ENCODE measurements around the gene WHAMM. TPM values are rescaled to one million over a fixed set of nuclear protein-coding genes. Genes with fewer than 3 reads are reported as not detected.

The WHAMM gene
- total RNA-seq, 1 donor from 2014 or later: 9.4 TPM

DNA sequence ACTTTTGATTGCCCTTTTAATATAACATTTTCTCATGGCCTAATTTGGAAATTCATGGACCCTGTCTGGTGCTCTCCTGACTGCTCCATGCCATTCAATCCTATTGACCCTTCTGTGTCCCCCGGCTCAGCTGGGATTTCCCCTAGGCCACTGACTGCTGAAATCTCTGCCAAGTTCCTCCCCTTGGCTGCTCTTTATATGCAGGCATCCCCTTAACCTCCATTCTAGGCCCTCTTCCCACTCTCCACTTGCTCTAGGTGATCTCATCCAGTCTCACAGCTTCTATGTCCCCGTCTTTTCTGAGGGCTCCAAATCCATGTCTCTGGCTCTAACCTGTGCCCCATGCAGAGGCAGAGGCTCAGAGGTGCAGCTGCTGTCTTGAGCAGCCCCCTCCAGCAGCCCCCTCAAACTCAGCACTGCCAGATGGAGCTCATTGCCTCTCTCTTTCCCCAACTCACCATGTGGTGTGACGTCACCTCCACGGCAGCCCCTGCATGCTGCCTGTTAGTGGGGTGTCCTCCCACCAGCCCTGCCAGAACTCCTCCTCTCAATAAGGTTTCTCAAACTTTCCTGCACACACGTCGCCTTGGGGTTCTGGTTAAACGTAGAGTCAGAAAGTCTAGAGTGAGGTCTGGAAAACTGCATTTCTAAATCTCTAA, 10.1 kb upstream of the WHAMM start:
- H3K27ac Mint-ChIP-seq (ENCODE audit: unreplicated experiment): no peak overlapping the region
- peaks cover 9% of the 10 kb centered on the region for H3K27me3 ChIP-seq (ENCODE audit: insufficient read depth, low read length)

DNA sequence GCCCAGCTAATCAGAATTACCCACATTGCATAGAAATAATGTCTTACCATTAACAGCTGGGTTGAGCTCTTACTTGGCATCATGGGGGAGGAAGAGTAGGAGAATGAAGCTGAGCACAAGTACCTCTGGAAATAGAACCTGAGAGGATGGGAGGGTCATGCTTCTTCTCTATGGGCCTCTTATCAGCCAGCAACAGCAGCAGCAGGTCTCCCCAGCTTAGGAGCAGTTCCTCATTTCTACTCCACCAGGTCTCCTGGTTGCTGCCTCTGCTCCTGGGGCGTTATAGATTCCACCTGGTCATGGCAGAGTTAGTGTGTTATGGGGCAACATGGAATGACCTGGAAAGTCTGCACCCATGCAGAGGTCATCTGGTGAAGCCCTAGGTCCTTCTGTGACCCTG, 6.9 kb upstream of the WHAMM start:
- no peaks in the 10 kb centered on the region for H3K36me3 ChIP-seq (ENCODE audit: insufficient read depth, low read length)
- Mint-ChIP-seq H3K36me3 (ENCODE audit: low read depth, unreplicated experiment) (peaks cover 11% of the 10 kb centered on the region), H3K4me1 (ENCODE audit: low read depth, unreplicated experiment) (peaks cover 20% of the 10 kb centered on the region), H3K4me3 (ENCODE audit: unreplicated experiment) (no peak overlapping the region), H3K9me3 (ENCODE audit: unreplicated experiment) (peaks cover 6% of the 10 kb centered on the region), H3K27me3 (ENCODE audit: low read depth, unreplicated experiment) (peaks cover 32% of the 10 kb centered on the region), H3K27ac (ENCODE audit: unreplicated experiment) (no peak overlapping the region)
- H3K9me3 ChIP-seq (ENCODE audit: insufficient read depth, low read depth, low read length): no peaks in the 10 kb centered on the region
- H2AFZ ChIP-seq (ENCODE audit: low read depth, low read length): no peak overlapping the region
- TF ChIP-seq, protein P1, sequence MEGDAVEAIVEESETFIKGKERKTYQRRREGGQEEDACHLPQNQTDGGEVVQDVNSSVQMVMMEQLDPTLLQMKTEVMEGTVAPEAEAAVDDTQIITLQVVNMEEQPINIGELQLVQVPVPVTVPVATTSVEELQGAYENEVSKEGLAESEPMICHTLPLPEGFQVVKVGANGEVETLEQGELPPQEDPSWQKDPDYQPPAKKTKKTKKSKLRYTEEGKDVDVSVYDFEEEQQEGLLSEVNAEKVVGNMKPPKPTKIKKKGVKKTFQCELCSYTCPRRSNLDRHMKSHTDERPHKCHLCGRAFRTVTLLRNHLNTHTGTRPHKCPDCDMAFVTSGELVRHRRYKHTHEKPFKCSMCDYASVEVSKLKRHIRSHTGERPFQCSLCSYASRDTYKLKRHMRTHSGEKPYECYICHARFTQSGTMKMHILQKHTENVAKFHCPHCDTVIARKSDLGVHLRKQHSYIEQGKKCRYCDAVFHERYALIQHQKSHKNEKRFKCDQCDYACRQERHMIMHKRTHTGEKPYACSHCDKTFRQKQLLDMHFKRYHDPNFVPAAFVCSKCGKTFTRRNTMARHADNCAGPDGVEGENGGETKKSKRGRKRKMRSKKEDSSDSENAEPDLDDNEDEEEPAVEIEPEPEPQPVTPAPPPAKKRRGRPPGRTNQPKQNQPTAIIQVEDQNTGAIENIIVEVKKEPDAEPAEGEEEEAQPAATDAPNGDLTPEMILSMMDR (IDR thresholded peaks at IDR 0.05; ENCODE audit: insufficient read depth, low read depth, low read length): no peak
- no peak for TF ChIP-seq EZH2 (IDR thresholded peaks at IDR 0.05; ENCODE audit: insufficient read depth, low read length)
- no peaks in the 10 kb centered on the region for H3K79me2 ChIP-seq (ENCODE audit: insufficient read depth, low read length)
- no peak overlapping the region for H3K9ac ChIP-seq (ENCODE audit: low read length)
- H3K4me2 ChIP-seq (ENCODE audit: low read length): no peak overlapping the region
- no peak overlapping the region for H3K27ac ChIP-seq (ENCODE audit: low read depth, low read length)
- peaks cover 7% of the 10 kb centered on the region for H3K27me3 ChIP-seq (ENCODE audit: insufficient read depth, low read length)
- FAIRE-seq (no peak), DNase-seq (ENCODE audit: low read depth) (no peak)
- H3K4me1 ChIP-seq (ENCODE audit: insufficient read depth, low read length): no peaks in the 10 kb centered on the region
- H4K20me1 ChIP-seq (ENCODE audit: insufficient read depth, low read length): no peaks in the 10 kb centered on the region
- H3K4me3 ChIP-seq (ENCODE audit: insufficient read depth, low read depth, low read length): no peak overlapping the region

More for the DNA sequence above, 10.1 kb upstream of the WHAMM start:
- peaks cover 14% of the 10 kb centered on the region for H3K36me3 Mint-ChIP-seq (ENCODE audit: low read depth, unreplicated experiment)
- peaks cover 36% of the 10 kb centered on the region for H3K27me3 Mint-ChIP-seq (ENCODE audit: low read depth, unreplicated experiment)
- H3K9ac ChIP-seq (ENCODE audit: low read length): no peak overlapping the region
- no peaks in the 10 kb centered on the region for H3K9me3 ChIP-seq (ENCODE audit: insufficient read depth, low read depth, low read length)
- no peak for FAIRE-seq
- no peak overlapping the region for H3K27ac ChIP-seq (ENCODE audit: low read depth, low read length)
- DNase-seq (ENCODE audit: low read depth): no peak
- no peak for TF ChIP-seq EZH2 (IDR thresholded peaks at IDR 0.05; ENCODE audit: insufficient read depth, low read length)
- TF ChIP-seq, protein P1 (IDR thresholded peaks at IDR 0.05; ENCODE audit: insufficient read depth, low read depth, low read length): no peak
- no peaks in the 10 kb centered on the region for H3K36me3 ChIP-seq (ENCODE audit: insufficient read depth, low read length)
- H4K20me1 ChIP-seq (ENCODE audit: insufficient read depth, low read length): no peaks in the 10 kb centered on the region
- no peak overlapping the region for H3K4me3 ChIP-seq (ENCODE audit: insufficient read depth, low read depth, low read length)
- peaks cover 13% of the 10 kb centered on the region for H3K9me3 Mint-ChIP-seq (ENCODE audit: unreplicated experiment)
- H3K4me2 ChIP-seq (ENCODE audit: low read length): no peak overlapping the region
- no peaks in the 10 kb centered on the region for H3K4me1 ChIP-seq (ENCODE audit: insufficient read depth, low read length)
- no peak overlapping the region for H3K4me3 Mint-ChIP-seq (ENCODE audit: unreplicated experiment)
- no peaks in the 10 kb centered on the region for H3K79me2 ChIP-seq (ENCODE audit: insufficient read depth, low read length)
- peaks cover 9% of the 10 kb centered on the region for H3K4me1 Mint-ChIP-seq (ENCODE audit: low read depth, unreplicated experiment)
- no peak overlapping the region for H2AFZ ChIP-seq (ENCODE audit: low read depth, low read length)

Measured in astrocyte (in vitro differentiated cells and primary cell).